HEK293 (cell line): Measurements from ENCODE around the gene UBE2J2.

Experiments used
- CTCF ChIA-PET: fragments of 350-600 bp; formaldehyde crosslinking; extraction: SDS; loops from one replicate; lab custom pipeline; 2021; ENCODE audit warnings: antibody characterized with exemption; lab: Yijun Ruan, JAX
- POLR2A ChIA-PET: fragments of 300-600 bp; formaldehyde crosslinking; extraction: SDS; loops from one replicate; lab custom pipeline; 2020; ENCODE audit warnings: antibody characterized with exemption, inconsistent platforms; lab: Yijun Ruan, JAX
- H3K27ac ChIP-seq: fragments of 200-500 bp; sonication (Bioruptor generic); 2 replicates; pipeline ENCODE4 v1.5.1; 2014; ENCODE audit warnings: low read depth, low read length, control low read depth, inconsistent platforms; ENCODE audit errors: extremely low read depth
- H3K36me3 ChIP-seq, 2 experiments: fragments of 200-500 bp in 1 of 2; sonication (Bioruptor generic) in 1 of 2; 1 replicate in 1 of 2; 2 replicates in 1 of 2; pipeline ENCODE4 v1.5.1; 2014 to 2017; ENCODE audit warnings: inconsistent platforms in 2 of 2, low read length in 2 of 2; ENCODE audit not compliant: control insufficient read depth in 2 of 2, insufficient read depth in 1 of 2
- H3K4me1 ChIP-seq: fragments of 200-500 bp; sonication (Bioruptor generic); 2 replicates; pipeline ENCODE4 v1.5.1; 2014; ENCODE audit warnings: mild to moderate bottlenecking, low read length, inconsistent platforms; ENCODE audit not compliant: control insufficient read depth, insufficient read depth
- H3K4me3 ChIP-seq: 2 replicates; pipeline ENCODE4 v1.5.1; 2011; ENCODE audit warnings: low read depth, mild to moderate bottlenecking, control low read depth, low read length, moderate library complexity
- H3K9me3 ChIP-seq: fragments of 200-500 bp; sonication (Bioruptor generic); 2 replicates; pipeline ENCODE4 v1.5.1; 2014; ENCODE audit warnings: low read depth, low read length, inconsistent platforms; ENCODE audit not compliant: control insufficient read depth, insufficient read depth
- EGR2 ChIP-seq: fragments of 450-650 bp; formaldehyde crosslinking; IDR thresholded peaks from 2 replicates; pipeline ENCODE4 v1.5.1; 2016; ENCODE audit warnings: low read depth, missing biosample characterization, missing genetic modification characterization
- GLI4 ChIP-seq: fragments of 450-650 bp; formaldehyde crosslinking; IDR thresholded peaks from 2 replicates; pipeline ENCODE4 v1.5.1; 2016; ENCODE audit warnings: missing biosample characterization, missing genetic modification characterization
- GLIS2 ChIP-seq: fragments of 450-650 bp; formaldehyde crosslinking; IDR thresholded peaks from 2 replicates; pipeline ENCODE4 v1.5.1; 2016; ENCODE audit warnings: missing biosample characterization, missing genetic modification characterization
- KLF1 ChIP-seq: fragments of 450-650 bp; formaldehyde crosslinking; IDR thresholded peaks from 2 replicates; pipeline ENCODE4 v1.5.1; 2016; ENCODE audit warnings: missing biosample characterization, missing genetic modification characterization
- MYNN ChIP-seq: fragments of 450-650 bp; formaldehyde crosslinking; IDR thresholded peaks from 2 replicates; pipeline ENCODE4 v1.5.1; 2016; ENCODE audit warnings: missing biosample characterization, missing genetic modification characterization, borderline replicate concordance
- PRDM10 ChIP-seq: fragments of 450-650 bp; formaldehyde crosslinking; IDR thresholded peaks from 2 replicates; pipeline ENCODE4 v1.5.1; 2016; ENCODE audit warnings: missing biosample characterization, missing genetic modification characterization
- SETDB1 ChIP-seq: IDR thresholded peaks from one replicate; pipeline ENCODE4 v1.6.1; 2017; ENCODE audit warnings: mild to moderate bottlenecking, low read length, moderate library complexity, mixed read lengths; ENCODE audit not compliant: insufficient read length
- SP7 ChIP-seq: fragments of 450-650 bp; formaldehyde crosslinking; IDR thresholded peaks from 2 replicates; pipeline ENCODE4 v1.5.1; 2016; ENCODE audit warnings: missing biosample characterization, missing genetic modification characterization
- ZBTB17 ChIP-seq: fragments of 450-650 bp; formaldehyde crosslinking; IDR thresholded peaks from 2 replicates; pipeline ENCODE4 v1.5.1; 2016; ENCODE audit warnings: missing biosample characterization, missing genetic modification characterization
- ZFHX2 ChIP-seq: fragments of 450-650 bp; formaldehyde crosslinking; conservative IDR thresholded peaks from 2 replicates; pipeline ENCODE4 v1.5.1; 2016; ENCODE audit warnings: missing biosample characterization, missing genetic modification characterization
- ZFP37 ChIP-seq: fragments of 450-650 bp; formaldehyde crosslinking; IDR thresholded peaks from 2 replicates; pipeline ENCODE4 v1.5.1; 2016; ENCODE audit warnings: missing biosample characterization, missing genetic modification characterization
- ZNF214 ChIP-seq: fragments of 450-650 bp; formaldehyde crosslinking; IDR thresholded peaks from 2 replicates; pipeline ENCODE4 v1.5.1; 2017; ENCODE audit warnings: missing biosample characterization, mild to moderate bottlenecking, missing genetic modification characterization, borderline replicate concordance
- ZNF24 ChIP-seq: fragments of 450-650 bp; formaldehyde crosslinking; IDR thresholded peaks from 2 replicates; pipeline ENCODE4 v1.5.1; 2016; ENCODE audit warnings: missing biosample characterization, missing genetic modification characterization
- ZNF302 ChIP-seq: fragments of 450-650 bp; formaldehyde crosslinking; IDR thresholded peaks from 2 replicates; pipeline ENCODE4 v1.5.1; 2016; ENCODE audit warnings: missing biosample characterization, missing genetic modification characterization, low read depth
- ZNF394 ChIP-seq: fragments of 450-650 bp; formaldehyde crosslinking; IDR thresholded peaks from 2 replicates; pipeline ENCODE4 v1.5.1; 2016; ENCODE audit warnings: missing biosample characterization, missing genetic modification characterization, mild to moderate bottlenecking, moderate library complexity, borderline replicate concordance
- ZNF433 ChIP-seq: fragments of 450-650 bp; formaldehyde crosslinking; IDR thresholded peaks from 2 replicates; pipeline ENCODE4 v1.5.1; 2016; ENCODE audit warnings: missing biosample characterization, missing genetic modification characterization, low read depth
- ZNF600 ChIP-seq: fragments of 450-650 bp; formaldehyde crosslinking; IDR thresholded peaks from 2 replicates; pipeline ENCODE4 v1.5.1; 2016; ENCODE audit warnings: missing biosample characterization, missing genetic modification characterization
- ZNF610 ChIP-seq: fragments of 450-650 bp; formaldehyde crosslinking; IDR thresholded peaks from 2 replicates; pipeline ENCODE4 v1.5.1; 2016; ENCODE audit warnings: missing biosample characterization, missing genetic modification characterization, borderline replicate concordance
- ZXDB ChIP-seq: fragments of 450-650 bp; formaldehyde crosslinking; IDR thresholded peaks from 2 replicates; pipeline ENCODE4 v1.5.1; 2016; ENCODE audit warnings: missing biosample characterization, missing genetic modification characterization
- TF ChIP-seq, protein P1 (sequence below): fragments of 450-650 bp; formaldehyde crosslinking; IDR thresholded peaks from 2 replicates; pipeline ENCODE4 v1.5.1; 2016; ENCODE audit warnings: missing biosample characterization, missing genetic modification characterization
- TF ChIP-seq, protein P2 (sequence below): fragments of 450-650 bp; formaldehyde crosslinking; IDR thresholded peaks from 2 replicates; pipeline ENCODE4 v1.5.1; 2016; ENCODE audit warnings: missing biosample characterization, missing genetic modification characterization
- TF ChIP-seq, protein P3 (sequence below): IDR thresholded peaks from 2 replicates; pipeline ENCODE4 v1.6.1; 2011; ENCODE audit warnings: mild to moderate bottlenecking, low read depth, low read length, borderline replicate concordance

The UBE2J2 gene

DNA sequence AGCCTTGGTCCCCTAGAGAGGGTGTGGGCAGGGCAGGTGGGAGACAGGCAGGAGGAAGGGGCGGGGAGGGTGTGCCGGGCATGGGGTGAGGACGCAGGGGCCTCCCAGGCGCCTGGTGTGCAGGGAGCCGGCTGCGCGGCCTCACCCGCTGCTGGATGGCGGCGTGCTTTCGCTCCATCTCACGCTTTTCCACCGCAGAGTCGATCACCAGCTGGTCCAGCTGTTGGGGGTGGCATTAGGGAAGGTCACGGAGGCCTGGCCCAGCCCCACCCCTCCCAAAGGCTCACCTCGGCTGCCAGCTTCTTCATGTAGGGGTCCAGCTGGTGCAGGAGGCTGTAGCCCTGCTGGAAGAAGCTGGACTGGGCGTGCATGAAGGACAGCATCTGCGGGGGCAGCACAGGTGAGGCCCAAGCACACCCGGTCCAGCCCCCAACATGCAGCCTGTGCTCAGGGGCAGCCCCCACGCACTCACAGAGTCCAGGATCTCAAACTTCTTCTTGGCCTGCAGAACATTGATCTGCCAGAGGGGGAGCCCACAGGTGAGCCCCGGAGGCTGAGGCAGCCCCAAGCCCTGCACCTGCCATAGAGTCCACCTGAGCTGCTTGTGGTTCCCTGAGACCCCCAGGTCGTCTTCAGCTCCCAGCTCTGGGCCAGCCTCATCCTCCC is 26.2 kb upstream of the UBE2J2 start:
- no peaks in the 10 kb centered on the region for H3K9me3 ChIP-seq
- TF ChIP-seq ZNF24 (tag by site-specific recombination) (no peak), EGR2 (peak; percentile 36), SETDB1 (no peak), GLIS2 (tag by site-specific recombination) (0 out of 2 replicates have a peak, but pooled peaks have one; percentile 12), ZNF610 (tag by site-specific recombination) (no peak), MYNN (tag by site-specific recombination) (no peak), PRDM10 (tag by site-specific recombination) (peak; percentile 87), ZNF302 (tag by site-specific recombination) (no peak), ZFHX2 (peak; percentile 75), KLF1 (tag by site-specific recombination) (peak; percentile 72), ZNF600 (tag by site-specific recombination) (no peak), SP7 (no peak)
- TF ChIP-seq, protein P1, sequence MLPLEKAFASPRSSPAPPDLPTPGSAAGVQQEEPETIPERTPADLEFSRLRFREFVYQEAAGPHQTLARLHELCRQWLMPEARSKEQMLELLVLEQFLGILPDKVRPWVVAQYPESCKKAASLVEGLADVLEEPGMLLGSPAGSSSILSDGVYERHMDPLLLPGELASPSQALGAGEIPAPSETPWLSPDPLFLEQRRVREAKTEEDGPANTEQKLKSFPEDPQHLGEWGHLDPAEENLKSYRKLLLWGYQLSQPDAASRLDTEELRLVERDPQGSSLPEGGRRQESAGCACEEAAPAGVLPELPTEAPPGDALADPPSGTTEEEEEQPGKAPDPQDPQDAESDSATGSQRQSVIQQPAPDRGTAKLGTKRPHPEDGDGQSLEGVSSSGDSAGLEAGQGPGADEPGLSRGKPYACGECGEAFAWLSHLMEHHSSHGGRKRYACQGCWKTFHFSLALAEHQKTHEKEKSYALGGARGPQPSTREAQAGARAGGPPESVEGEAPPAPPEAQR (tag by site-specific recombination), result no peak
- TF ChIP-seq, protein P2, sequence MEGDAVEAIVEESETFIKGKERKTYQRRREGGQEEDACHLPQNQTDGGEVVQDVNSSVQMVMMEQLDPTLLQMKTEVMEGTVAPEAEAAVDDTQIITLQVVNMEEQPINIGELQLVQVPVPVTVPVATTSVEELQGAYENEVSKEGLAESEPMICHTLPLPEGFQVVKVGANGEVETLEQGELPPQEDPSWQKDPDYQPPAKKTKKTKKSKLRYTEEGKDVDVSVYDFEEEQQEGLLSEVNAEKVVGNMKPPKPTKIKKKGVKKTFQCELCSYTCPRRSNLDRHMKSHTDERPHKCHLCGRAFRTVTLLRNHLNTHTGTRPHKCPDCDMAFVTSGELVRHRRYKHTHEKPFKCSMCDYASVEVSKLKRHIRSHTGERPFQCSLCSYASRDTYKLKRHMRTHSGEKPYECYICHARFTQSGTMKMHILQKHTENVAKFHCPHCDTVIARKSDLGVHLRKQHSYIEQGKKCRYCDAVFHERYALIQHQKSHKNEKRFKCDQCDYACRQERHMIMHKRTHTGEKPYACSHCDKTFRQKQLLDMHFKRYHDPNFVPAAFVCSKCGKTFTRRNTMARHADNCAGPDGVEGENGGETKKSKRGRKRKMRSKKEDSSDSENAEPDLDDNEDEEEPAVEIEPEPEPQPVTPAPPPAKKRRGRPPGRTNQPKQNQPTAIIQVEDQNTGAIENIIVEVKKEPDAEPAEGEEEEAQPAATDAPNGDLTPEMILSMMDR (tag by site-specific recombination), result peak; percentile 48
- no peak overlapping the region for H3K4me3 ChIP-seq
- no peak overlapping the region for H3K27ac ChIP-seq
- POLR2A ChIA-PET, result interaction anchor here (0.5 to 1.7 kb wide), 4 partner anchors 8 to 174 kb away, joined by 3 to 9 read pairs (median 3); no protein-coding TSS in a partner anchor
- H3K4me1 ChIP-seq, result peaks cover 6% of the 10 kb centered on the region
- CTCF ChIA-PET, result interaction anchor here (0.5 to 1.9 kb wide), 7 partner anchors 8 to 431 kb away, joined by 3 to 9 read pairs (median 3); no protein-coding TSS in a partner anchor
- peaks cover 0 to 29% of the 10 kb centered on the region in 2 experiments; a peak in 2 of 3 replicates for H3K36me3 ChIP-seq

GRCh38 chr1:1298861-1299685 is 25.4 kb upstream of the UBE2J2 start:
- POLR2A ChIA-PET, result interaction anchor here (0.9 kb wide), 1 partner anchor 10 kb away, joined by 3 read pairs; no protein-coding TSS in a partner anchor
- H3K36me3 ChIP-seq, result peaks cover 0 to 36% of the 10 kb centered on the region in 2 experiments; a peak in 2 of 3 replicates
- no peak overlapping the region for H3K4me3 ChIP-seq
- H3K4me1 ChIP-seq, result no peaks in the 10 kb centered on the region
- H3K9me3 ChIP-seq, result no peaks in the 10 kb centered on the region
- H3K27ac ChIP-seq, result no peak overlapping the region
- CTCF ChIA-PET, result interaction anchor here (1.3 kb wide), 1 partner anchor 49 kb away, joined by 4 read pairs; no protein-coding TSS in a partner anchor
- TF ChIP-seq, protein P1 (tag by site-specific recombination), result no peak
- TF ChIP-seq ZNF214 (tag by site-specific recombination), result no peak
- no peak for TF ChIP-seq ZFP37
- no peak for TF ChIP-seq ZBTB17 (tag by site-specific recombination)
- TF ChIP-seq ZNF394, result no peak
- no peak for TF ChIP-seq ZNF433
- no peak for TF ChIP-seq GLI4
- no peak for TF ChIP-seq ZXDB
- TF ChIP-seq ZNF600 (tag by site-specific recombination), result 0 out of 2 replicates have a peak, but pooled peaks have one; percentile 31
- TF ChIP-seq, protein P3, sequence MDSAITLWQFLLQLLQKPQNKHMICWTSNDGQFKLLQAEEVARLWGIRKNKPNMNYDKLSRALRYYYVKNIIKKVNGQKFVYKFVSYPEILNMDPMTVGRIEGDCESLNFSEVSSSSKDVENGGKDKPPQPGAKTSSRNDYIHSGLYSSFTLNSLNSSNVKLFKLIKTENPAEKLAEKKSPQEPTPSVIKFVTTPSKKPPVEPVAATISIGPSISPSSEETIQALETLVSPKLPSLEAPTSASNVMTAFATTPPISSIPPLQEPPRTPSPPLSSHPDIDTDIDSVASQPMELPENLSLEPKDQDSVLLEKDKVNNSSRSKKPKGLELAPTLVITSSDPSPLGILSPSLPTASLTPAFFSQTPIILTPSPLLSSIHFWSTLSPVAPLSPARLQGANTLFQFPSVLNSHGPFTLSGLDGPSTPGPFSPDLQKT, result no peak
- peak; percentile 58 for TF ChIP-seq GLIS2 (tag by site-specific recombination)
- TF ChIP-seq MYNN (tag by site-specific recombination), result no peak
